22Rv1 (cell line): ENCODE data around the gene LIN37.

ENCODE experiments used
- H3K27ac ChIP-seq: fragments of 450-650 bp; 2 replicates; pipeline ENCODE4 v1.5.1; 2017
- CTCF ChIP-seq: fragments of 450-650 bp; IDR thresholded peaks from 2 replicates; pipeline ENCODE4 v1.5.1; 2017; ENCODE audit warnings: mild to moderate bottlenecking
- ZFX ChIP-seq: fragments of 450-650 bp; IDR thresholded peaks from 2 replicates; pipeline ENCODE4 v1.6.1; 2017; ENCODE audit warnings: antibody characterized with exemption, borderline replicate concordance

The LIN37 gene

DNA sequence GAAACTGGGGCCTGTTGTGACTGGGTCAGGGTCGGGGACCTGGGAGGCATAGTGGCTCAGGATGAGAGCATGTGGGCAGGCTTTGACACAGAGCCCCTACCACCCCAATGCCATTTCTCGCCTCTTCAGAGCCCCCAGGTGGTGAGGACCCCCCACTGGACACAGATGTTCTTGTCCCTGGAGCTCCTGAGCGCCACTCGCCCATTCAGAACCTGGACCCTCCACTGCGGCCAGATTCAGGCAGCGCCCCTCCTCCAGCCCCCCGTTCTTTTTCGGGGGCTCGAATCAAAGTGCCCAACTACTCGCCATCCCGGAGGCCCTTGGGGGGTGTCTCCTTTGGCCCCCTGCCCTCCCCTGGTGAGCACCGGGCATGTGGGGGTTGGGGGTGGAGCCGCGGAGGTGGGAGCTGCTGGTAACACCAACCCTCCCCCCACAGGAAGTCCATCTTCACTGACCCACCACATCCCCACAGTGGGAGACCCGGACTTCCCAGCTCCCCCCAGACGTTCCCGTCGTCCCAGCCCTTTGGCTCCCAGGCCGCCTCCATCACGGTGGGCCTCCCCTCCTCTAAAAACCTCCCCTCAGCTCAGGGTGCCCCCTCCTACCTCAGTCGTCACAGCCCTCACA is 16.5 kb upstream of the LIN37 start:
- TF ChIP-seq CTCF (no peak), ZFX (no peak)

GRCh38 chr19:35732540-35733179 is 15.7 kb upstream of the LIN37 start:
- TF ChIP-seq CTCF (no peak), ZFX (no peak)
- H3K27ac ChIP-seq: no peak overlapping the region

More for the DNA sequence above, 16.5 kb upstream of the LIN37 start:
- peak overlapping the region; percentile 63 for H3K27ac ChIP-seq

DNA sequence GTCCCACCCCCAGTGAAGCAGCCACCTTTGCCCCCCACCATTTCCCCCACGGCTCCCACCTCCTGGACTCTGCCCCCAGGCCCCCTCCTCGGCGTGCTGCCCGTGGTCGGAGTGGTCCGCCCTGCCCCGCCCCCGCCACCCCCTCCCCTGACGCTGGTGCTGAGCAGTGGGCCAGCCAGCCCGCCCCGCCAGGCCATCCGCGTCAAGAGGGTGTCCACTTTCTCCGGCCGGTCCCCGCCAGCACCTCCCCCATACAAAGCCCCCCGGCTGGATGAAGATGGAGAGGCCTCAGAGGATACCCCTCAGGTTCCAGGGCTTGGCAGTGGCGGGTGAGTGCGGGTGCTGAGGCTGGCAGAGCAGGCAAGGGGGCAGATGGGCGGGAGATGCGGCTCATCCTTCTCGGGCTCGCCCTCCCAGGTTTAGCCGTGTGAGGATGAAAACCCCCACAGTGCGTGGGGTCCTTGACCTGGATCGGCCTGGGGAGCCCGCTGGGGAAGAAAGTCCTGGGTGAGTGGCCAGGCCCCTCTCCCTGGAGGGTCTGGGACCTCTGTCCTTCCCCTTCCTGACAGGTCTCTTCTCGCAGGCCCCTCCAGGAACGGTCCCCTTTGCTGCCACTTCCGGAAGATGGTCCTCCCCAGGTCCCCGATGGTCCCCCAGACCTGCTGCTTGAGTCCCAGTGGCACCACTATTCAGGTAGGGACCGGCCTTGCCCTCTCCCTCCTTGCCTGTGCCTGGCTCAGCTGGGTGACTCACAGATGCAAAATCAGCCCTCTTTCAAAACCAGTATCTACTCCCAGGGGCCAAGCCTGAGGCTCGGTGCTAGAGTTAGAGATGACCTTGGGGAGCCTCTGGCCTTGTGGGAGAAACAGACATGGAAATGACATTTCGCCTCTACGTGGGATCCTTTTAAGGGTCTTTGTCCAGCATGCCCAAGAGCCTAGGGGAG is 14.9 kb upstream of the LIN37 start:
- no peak for TF ChIP-seq ZFX
- no peak for TF ChIP-seq CTCF
- no peak overlapping the region for H3K27ac ChIP-seq

DNA sequence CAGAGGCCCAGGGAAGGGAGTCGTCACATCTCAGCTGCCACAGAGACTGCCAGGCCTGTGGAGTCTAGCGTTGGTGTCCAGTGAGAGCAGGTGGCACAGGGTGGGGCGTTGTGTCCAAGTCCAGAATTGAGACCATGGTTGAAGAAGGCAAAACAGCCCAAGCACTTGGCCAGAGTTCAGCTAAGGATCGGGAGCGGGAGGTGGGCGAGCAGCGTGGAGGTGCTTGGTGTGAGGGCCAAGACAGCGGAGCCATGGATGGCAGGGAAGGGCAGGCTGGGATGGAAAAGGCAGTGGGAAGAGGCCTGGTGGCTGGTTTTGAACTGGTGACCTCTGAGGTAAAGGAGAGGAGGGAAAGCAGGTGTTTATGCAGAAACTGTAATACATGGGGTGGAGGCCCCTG is 14.1 kb upstream of the LIN37 start:
- TF ChIP-seq ZFX: no peak
- no peak for TF ChIP-seq CTCF
- no peak overlapping the region for H3K27ac ChIP-seq

- no peak overlapping the region for H3K27ac ChIP-seq
- TF ChIP-seq CTCF: no peak
- no peak for TF ChIP-seq ZFX
These were observed 13.5 kb upstream of the LIN37 start for GRCh38 chr19:35734889-35735288.

DNA sequence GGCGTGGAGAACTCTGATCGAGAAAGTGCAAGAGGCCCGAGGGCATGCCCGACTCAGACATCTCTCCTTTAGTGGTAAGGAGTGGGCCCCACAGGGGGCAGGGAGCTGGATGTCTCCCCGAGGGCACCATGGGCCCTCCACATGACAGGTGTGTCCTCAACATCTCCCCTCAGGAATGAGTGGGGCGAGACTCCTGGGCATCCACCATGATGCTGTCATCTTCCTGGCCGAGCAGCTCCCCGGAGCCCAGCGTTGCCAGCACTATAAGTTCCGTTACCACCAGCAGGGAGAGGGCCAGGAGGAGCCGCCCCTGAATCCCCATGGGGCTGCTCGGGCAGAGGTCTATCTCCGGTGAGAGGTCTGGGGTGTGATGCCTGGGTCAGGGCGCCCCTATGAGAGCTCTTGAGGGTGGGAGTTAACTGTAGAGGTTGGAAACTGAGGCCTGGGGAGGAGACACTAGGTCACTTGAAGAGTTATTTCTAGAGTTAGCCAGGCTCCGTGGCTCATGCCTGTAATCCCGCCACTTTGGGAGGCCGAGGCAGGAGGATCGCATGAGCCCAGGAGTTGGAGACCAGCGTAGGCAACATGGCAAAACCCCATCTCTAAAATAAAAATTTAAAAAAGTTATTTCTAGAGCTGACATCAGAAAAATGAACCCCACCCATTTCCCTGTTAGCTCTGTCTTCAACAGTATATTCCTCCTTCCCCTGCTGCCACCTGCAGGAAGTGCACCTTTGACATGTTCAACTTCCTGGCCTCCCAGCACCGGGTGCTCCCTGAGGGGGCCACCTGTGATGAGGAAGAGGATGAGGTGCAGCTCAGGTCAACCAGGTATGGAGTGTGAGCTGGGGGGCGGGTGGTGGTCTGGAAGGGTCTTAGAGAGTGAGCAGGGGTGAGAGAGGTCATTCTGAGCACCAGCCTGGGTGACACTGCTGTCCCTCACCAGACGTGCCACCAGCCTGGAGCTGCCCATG is 11.2 kb upstream of the LIN37 start:
- no peak overlapping the region for H3K27ac ChIP-seq
- TF ChIP-seq CTCF: no peak; the same call in 1 of the 2 replicates
- no peak for TF ChIP-seq ZFX
